Osteocyte (in vitro differentiated cells): ENCODE measurements around the gene METTL26. TPM values are rescaled to one million over a fixed set of nuclear protein-coding genes. Genes with fewer than 3 reads are reported as not detected.

Experiments
- DNase-seq: peaks from one replicate; pipeline ENCODE4 v3.0.0; 2021; ENCODE audit warnings: mixed read lengths; ENCODE audit not compliant: unreplicated experiment; ENCODE audit errors: extremely low spot score
- H3K27ac Mint-ChIP-seq: one replicate; pipeline ENCODE4 v1.8.0; 2021; ENCODE audit warnings: mild to moderate bottlenecking, mixed read lengths; ENCODE audit not compliant: unreplicated experiment
- H3K27me3 Mint-ChIP-seq: one replicate; pipeline ENCODE4 v1.8.0; 2021; ENCODE audit warnings: mixed read lengths; ENCODE audit not compliant: unreplicated experiment
- H3K36me3 Mint-ChIP-seq: one replicate; pipeline ENCODE4 v1.8.0; 2021; ENCODE audit warnings: mixed read lengths; ENCODE audit not compliant: unreplicated experiment
- H3K4me1 Mint-ChIP-seq: one replicate; pipeline ENCODE4 v1.8.0; 2021; ENCODE audit warnings: mixed read lengths; ENCODE audit not compliant: unreplicated experiment
- H3K4me3 Mint-ChIP-seq: one replicate; pipeline ENCODE4 v1.8.0; 2021; ENCODE audit warnings: mild to moderate bottlenecking, moderate library complexity, mixed read lengths; ENCODE audit not compliant: unreplicated experiment
- H3K9me3 Mint-ChIP-seq: one replicate; pipeline ENCODE4 v1.8.0; 2021; ENCODE audit warnings: mixed read lengths; ENCODE audit not compliant: unreplicated experiment
- total RNA-seq: library from RNA; stranded (reverse); gene quantifications from 2 replicates; pipeline ENCODE4 v1.2.1, GENCODE V29; 2021
- TF ChIP-seq, protein P1 (sequence below): fragments of 200-600 bp; sonication (generic); IDR thresholded peaks from 2 replicates; pipeline ENCODE4 v1.5.0; 2021; ENCODE audit warnings: antibody characterized with exemption, mild to moderate bottlenecking, moderate library complexity

METTL26 gene
- total RNA-seq, 1 donor from 2014 or later, result 69.8 TPM

DNA sequence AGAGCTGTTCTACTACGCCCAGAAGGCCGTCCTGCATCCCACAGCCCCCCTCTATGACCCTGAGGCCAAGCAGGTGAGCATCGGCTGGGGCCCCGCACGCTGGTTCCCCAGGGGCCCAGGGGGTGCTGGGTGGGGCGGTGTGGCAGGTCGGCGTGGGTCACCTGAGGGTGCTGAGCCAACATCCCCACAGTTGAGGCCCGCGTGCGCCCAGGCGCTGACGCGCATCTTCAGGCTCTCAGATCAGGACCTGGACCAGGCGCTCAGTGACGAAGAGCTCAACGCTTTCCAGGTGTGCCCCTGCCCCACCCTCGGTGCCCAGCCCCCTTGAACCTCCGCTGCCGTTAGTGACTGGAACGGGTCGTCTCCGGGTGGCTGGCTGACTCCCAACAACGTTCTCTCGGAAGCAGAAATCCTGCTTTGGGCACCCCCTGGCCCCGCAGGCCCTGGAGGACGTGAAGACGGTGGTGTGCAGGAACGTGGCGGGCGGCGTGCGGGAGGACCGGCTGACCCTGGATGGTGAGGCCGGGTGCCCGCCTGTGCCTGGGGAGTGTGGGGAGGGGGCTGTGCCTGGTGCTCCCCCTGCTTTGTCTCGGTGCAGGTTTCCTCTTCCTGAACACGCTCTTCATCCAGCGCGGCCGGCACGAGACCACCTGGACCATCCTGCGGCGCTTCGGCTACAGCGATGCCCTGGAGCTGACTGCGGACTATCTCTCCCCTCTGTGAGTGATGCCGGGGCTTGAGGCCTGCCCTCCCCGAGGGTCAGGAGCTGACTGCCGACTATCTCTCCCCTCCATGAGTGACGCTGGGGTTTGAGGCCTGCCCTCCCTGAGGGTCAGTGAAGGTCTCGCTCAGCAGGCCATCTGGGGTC is 34.6 kb upstream of the METTL26 start:
- H3K9me3 Mint-ChIP-seq, result no peaks in the 10 kb centered on the region
- no peaks in the 10 kb centered on the region for H3K27me3 Mint-ChIP-seq
- H3K4me3 Mint-ChIP-seq, result no peak overlapping the region
- peaks cover 5% of the 10 kb centered on the region for H3K36me3 Mint-ChIP-seq
- H3K27ac Mint-ChIP-seq, result no peak overlapping the region
- DNase-seq, result no peak
- TF ChIP-seq, protein P1, sequence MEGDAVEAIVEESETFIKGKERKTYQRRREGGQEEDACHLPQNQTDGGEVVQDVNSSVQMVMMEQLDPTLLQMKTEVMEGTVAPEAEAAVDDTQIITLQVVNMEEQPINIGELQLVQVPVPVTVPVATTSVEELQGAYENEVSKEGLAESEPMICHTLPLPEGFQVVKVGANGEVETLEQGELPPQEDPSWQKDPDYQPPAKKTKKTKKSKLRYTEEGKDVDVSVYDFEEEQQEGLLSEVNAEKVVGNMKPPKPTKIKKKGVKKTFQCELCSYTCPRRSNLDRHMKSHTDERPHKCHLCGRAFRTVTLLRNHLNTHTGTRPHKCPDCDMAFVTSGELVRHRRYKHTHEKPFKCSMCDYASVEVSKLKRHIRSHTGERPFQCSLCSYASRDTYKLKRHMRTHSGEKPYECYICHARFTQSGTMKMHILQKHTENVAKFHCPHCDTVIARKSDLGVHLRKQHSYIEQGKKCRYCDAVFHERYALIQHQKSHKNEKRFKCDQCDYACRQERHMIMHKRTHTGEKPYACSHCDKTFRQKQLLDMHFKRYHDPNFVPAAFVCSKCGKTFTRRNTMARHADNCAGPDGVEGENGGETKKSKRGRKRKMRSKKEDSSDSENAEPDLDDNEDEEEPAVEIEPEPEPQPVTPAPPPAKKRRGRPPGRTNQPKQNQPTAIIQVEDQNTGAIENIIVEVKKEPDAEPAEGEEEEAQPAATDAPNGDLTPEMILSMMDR, result no peak
- H3K4me1 Mint-ChIP-seq, result peaks cover 12% of the 10 kb centered on the region

DNA sequence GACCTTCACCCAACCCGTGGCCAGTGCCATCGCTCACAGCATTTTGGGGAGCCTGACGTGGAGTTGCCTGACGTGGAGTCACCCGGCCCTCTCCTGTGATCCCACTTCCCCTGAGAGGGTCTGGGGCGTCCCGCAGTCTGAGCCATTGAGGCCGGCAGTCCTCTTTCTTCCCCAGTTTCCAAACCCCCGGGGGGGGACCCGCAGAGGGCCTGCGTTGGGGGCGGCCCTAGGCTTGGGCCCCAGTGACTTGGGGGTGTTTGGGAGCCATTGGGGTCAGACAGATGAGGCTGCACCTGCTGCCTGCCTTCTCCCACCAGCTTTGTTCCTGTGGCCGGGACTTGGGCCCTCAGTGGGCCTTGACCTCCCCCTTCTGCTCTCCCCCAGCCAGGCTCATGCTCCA is 33.6 kb upstream of the METTL26 start:
- Mint-ChIP-seq H3K4me3 (peak overlapping the region; percentile 76), H3K27ac (no peak overlapping the region), H3K4me1 (peaks cover 6% of the 10 kb centered on the region), H3K36me3 (peaks cover 5% of the 10 kb centered on the region), H3K9me3 (no peaks in the 10 kb centered on the region), H3K27me3 (no peaks in the 10 kb centered on the region)
- no peak for DNase-seq
- TF ChIP-seq, protein P1, result no peak

DNA sequence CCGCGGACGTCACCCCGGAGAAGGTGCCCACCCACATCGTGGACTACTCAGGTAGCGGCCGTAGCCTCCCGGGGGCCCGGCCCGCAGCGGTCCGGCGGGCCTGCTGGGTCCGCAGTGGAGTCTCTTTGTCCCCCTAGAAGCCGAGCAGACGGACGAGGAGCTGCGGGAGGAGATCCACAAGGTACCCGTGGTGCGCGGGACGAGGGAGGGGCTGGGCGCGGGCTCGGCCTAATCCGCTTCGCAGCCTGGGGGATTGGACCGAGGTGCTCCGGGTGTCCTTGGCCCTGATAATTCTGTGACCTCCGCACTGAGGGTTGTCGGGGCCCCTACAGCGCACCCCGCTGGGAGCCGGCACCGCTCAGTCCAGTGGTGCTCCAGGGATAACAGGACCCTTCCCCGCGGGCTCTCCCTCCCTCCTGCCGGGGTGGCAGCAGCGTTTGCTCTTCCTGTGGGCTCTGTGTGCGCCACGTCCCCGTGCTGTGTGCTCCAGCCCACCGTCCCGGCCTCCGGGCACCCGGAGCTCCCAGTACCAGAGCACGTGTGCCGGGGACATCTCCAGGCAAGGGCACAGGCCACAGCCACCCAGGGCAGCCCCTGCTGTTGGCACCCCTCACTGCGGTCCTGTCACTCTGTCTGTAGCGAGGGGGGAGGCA is 32.5 kb upstream of the METTL26 start:
- H3K27me3 Mint-ChIP-seq, result no peaks in the 10 kb centered on the region
- peaks cover 5% of the 10 kb centered on the region for H3K4me1 Mint-ChIP-seq
- TF ChIP-seq, protein P1, result no peak
- H3K27ac Mint-ChIP-seq, result no peak overlapping the region
- DNase-seq, result no peak
- peaks cover 5% of the 10 kb centered on the region for H3K36me3 Mint-ChIP-seq
- H3K4me3 Mint-ChIP-seq, result peak overlapping the region; percentile 76
- no peaks in the 10 kb centered on the region for H3K9me3 Mint-ChIP-seq

DNA sequence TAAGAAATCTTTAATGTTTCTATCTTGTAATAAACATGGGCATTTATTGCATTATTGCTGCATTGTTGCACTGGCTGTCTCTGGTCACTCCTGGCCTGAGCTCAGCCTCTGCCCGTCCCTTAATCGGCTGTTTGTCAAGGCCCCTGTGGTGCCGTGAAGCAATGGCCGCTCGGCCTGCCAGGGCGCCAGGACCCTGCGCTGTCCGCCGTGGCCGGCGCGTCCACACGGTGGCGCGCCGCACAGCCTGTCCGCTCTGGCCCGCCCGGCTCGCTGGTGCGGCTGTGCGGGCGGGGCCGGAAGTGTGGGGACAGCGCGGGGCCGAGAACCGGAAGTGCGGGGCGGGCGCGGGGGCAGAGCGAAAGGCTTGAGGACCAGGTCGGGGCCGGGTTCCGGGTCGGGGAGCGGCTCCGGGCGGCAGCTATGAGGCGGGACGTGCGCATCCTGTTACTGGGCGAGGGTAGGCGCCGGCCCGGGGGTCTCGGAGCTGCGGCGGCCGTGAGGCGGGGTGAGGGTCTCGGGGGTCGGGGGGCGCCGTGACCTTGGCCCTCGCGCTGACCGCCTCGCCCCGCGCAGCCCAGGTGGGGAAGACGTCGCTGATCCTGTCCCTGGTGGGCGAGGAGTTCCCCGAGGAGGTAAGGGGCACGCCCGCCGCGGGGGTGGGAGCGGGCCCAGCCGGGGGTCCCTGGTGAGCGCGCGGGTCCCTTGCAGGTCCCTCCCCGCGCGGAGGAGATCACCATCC is 31.8 kb upstream of the METTL26 start, which contains the start of gene RHOT2:
TSS of gene RHOT2 (plus strand) at position 353 of the 739 bp plus-strand sequence. CDS start at position 421, 68 bp downstream.
- Mint-ChIP-seq H3K27ac (peak within 1 kb of the TSS; percentile 89), H3K9me3 (no peaks in the 10 kb centered on the region), H3K36me3 (peaks cover 4% of the 10 kb centered on the region), H3K4me3 (peak within 1 kb of the TSS; percentile 76), H3K4me1 (peaks cover 5% of the 10 kb centered on the region), H3K27me3 (no peaks in the 10 kb centered on the region)
- TF ChIP-seq, protein P1, result peak; percentile 94
- peak; percentile 98 for DNase-seq
